Esophagus squamous epithelium (tissue), 5 donors: ENCODE results near the gene NDUFS2. TPM values are rescaled to one million over a fixed set of nuclear protein-coding genes. Genes with fewer than 3 reads are reported as not detected.
A peak's percentile ranks its signal among the peaks of the same experiment; 100 is the strongest.

Experiments
- DNase-seq: peaks from one replicate; lab custom pipeline; 2025; lab: John Stamatoyannopoulos, UW
- H3K27ac ChIP-seq, 4 donors: fragments of 200-600 bp; sonication (generic); one replicate each; pipeline ENCODE4 v1.5.1; 2016 to 2019; ENCODE audit warnings: mild to moderate bottlenecking in 1 of 4
- H3K27me3 ChIP-seq, 4 donors: fragments of 200-600 bp; sonication (generic); 1 replicate in 3 of 4; 2 replicates in 1 of 4; pipeline versions ENCODE4 v1.5.1 to v1.6.0; 2017 to 2021; ENCODE audit warnings: antibody characterized with exemption in 1 of 4
- H3K36me3 ChIP-seq, 3 donors: fragments of 200-600 bp; sonication (generic); one replicate each; pipeline ENCODE4 v1.5.1; 2016 to 2019
- H3K4me1 ChIP-seq, 3 donors: fragments of 200-600 bp; sonication (generic); one replicate each; pipeline ENCODE4 v1.5.1; 2017 to 2019
- H3K4me3 ChIP-seq, 4 donors: fragments of 200-600 bp; sonication (generic); 1 replicate in 3 of 4; 2 replicates in 1 of 4; pipeline ENCODE4 v1.5.1; 2016 to 2019; ENCODE audit warnings: mild to moderate bottlenecking in 2 of 4, moderate library complexity in 1 of 4
- H3K9me3 ChIP-seq, 3 donors: fragments of 200-600 bp; sonication (generic); one replicate each; pipeline ENCODE4 v1.5.1; 2016 to 2019
- POLR2A ChIP-seq, 4 donors: fragments of 450-650 bp; IDR thresholded peaks; one replicate each; pipeline ENCODE4 v1.6.1; 2017; ENCODE audit warnings: antibody characterized with exemption in 4 of 4, mild to moderate bottlenecking in 4 of 4, moderate library complexity in 3 of 4
- WGBS, 2 donors: methylation state at CpG; one replicate each; pipeline ENCODE4 v1.1.5; 2018; 5-methylcytosine and 5-hydroxymethylcytosine counted together
- intact Hi-C: fragments of 100-400 bp; cut with DNase I; formaldehyde crosslinking; loops from one replicate; pipeline ENCODE4 v1.15.0; 2022
- total RNA-seq, 4 donors: library from RNA; depleted of rRNA; stranded (reverse); fragments of >200 nt; gene quantifications; one replicate each; pipeline ENCODE4 v1.1.0, GENCODE V29; 2016
- TF ChIP-seq, protein P1 (sequence below), 6 experiments: fragments of 450-650 bp in 4 of 6; fragments of 200-600 bp in 2 of 6; sonication (generic) in 2 of 6; IDR thresholded peaks; one replicate each; pipeline ENCODE4 v1.5.1; 2016 to 2019; ENCODE audit warnings: antibody characterized with exemption in 6 of 6, mild to moderate bottlenecking in 4 of 6, moderate library complexity in 4 of 6
- donor health status: DM: yes; HTN: yes; CAD: no.

Gene NDUFS2
- total RNA-seq, 4 donors from 2014 or later = 77.7 to 140 (median 93.7) TPM

DNA sequence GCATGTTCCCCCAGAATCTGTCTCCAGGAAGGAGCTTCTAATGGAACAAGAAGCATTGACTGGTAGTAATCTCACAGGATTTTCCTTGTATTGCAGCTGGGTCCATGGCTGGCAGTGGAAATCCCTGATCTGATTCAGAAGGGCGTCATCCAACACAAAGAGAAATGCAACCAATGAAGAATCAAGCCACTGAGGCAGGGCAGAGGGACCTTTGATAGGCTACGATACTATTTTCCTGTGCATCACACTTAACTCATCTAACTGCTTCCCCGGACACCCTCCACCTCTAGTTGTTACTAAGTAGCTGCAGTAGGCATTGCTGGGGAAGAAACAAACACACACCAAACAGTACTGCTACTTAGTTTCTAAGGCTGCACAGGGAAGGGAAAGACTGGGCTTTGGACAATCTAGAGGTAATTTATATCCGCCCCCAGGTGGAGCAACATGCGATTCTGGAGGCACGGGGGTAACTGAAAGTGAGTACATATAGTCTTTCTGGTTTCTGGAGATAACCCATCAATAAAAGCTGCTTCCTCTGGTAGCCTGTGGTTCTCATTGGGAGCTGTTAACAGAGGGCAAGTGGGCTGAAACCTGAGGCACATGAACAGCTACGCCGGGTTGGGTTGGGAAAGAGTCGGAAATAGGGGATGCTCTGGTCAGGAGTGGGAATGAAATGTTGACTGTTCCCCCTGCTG lies 43.7 kb upstream of the NDUFS2 start:
- intact Hi-C loops = no loop called here
- no peak for DNase-seq
- peaks cover 0 to 50% (median 8%) of the 10 kb centered on the region in 3 donors for H3K36me3 ChIP-seq
- TF ChIP-seq POLR2A (IDR thresholded peaks at IDR 0.05) = no peak
- TF ChIP-seq, protein P1, sequence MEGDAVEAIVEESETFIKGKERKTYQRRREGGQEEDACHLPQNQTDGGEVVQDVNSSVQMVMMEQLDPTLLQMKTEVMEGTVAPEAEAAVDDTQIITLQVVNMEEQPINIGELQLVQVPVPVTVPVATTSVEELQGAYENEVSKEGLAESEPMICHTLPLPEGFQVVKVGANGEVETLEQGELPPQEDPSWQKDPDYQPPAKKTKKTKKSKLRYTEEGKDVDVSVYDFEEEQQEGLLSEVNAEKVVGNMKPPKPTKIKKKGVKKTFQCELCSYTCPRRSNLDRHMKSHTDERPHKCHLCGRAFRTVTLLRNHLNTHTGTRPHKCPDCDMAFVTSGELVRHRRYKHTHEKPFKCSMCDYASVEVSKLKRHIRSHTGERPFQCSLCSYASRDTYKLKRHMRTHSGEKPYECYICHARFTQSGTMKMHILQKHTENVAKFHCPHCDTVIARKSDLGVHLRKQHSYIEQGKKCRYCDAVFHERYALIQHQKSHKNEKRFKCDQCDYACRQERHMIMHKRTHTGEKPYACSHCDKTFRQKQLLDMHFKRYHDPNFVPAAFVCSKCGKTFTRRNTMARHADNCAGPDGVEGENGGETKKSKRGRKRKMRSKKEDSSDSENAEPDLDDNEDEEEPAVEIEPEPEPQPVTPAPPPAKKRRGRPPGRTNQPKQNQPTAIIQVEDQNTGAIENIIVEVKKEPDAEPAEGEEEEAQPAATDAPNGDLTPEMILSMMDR (IDR thresholded peaks at IDR 0.05) = no peak
- no peaks in the 10 kb centered on the region for H3K27me3 ChIP-seq
- H3K4me1 ChIP-seq = peaks cover 17 to 64% (median 30%) of the 10 kb centered on the region in 3 donors
- H3K27ac ChIP-seq = peak overlapping the region; percentile 87 to 96 (median 94)
- H3K9me3 ChIP-seq = no peaks in the 10 kb centered on the region
- 29 to 44% methylated on average over 9 of the region's 9 CpGs for WGBS, 2 donors
- H3K4me3 ChIP-seq = peak overlapping the region; percentile 77 to 99 (median 84)

DNA sequence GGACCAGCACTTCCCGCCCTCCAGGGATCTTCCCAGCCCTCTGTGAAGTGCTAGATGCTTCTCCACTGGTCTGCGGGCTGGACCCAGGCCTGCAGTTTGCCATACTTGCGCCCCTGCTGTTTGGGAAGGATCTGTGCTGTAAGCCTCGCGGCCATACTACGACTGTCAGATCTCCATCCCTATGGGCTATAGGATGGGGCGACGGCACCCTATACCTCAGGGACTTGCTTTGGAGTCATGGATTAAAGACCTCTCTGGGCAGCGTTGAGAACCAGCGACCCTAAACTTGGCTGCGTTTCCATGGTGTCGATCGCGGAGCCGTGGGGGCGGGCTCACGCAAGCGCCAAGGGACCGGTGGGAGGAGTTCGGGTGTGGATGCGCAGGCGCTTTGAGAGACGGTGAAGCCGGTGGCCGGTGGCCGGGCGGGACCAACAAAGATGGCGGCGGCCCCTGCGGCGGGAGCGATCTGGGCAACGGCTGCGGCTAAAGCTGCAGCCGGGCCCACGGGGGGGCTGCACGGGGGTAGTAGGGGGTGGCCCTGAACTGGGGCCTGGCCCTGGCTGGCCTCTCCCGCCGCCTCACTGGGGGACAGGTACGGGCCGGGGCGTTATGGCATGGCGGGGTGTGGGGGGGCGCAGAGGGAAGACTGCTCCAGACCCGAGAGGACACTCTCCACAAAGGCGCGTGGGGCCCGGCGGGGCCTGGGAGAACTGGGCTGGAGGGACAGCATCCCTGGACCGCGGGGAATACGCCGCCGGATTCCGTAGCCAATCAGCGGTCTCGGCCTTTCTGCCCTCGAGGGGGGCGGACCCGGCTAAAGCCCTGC lies 42.9 kb upstream of the NDUFS2 start, which contains the start of gene USP21:
USP21 (plus strand) TSS at position 414 of the 826 bp plus-strand sequence. CDS start 1,141 bp downstream, outside the sequence.
- Histone ChIP-seq H3K36me3 (peaks cover 0 to 58% (median 8%) of the 10 kb centered on the region in 3 donors), H3K9me3 (no peaks in the 10 kb centered on the region), H3K4me3 (peak within 1 kb of the TSS; percentile 77 to 99 (median 84)), H3K27ac (peak within 1 kb of the TSS; percentile 87 to 96 (median 94)), H3K27me3 (no peaks in the 10 kb centered on the region), H3K4me1 (peaks cover 17 to 63% (median 30%) of the 10 kb centered on the region in 3 donors)
- WGBS, 2 donors = 0 to 1% methylated on average over 1 to 32 of the region's 60 CpGs
- DNase-seq = peak; percentile 44
- intact Hi-C loops = no loop called here
- TF ChIP-seq, protein P1 (IDR thresholded peaks at IDR 0.05) = peak in 4 of 6 experiments; percentile 17 to 43 (median 30)
- peak in 1 of 4 donors; percentile 68 for TF ChIP-seq POLR2A (IDR thresholded peaks at IDR 0.05)

DNA sequence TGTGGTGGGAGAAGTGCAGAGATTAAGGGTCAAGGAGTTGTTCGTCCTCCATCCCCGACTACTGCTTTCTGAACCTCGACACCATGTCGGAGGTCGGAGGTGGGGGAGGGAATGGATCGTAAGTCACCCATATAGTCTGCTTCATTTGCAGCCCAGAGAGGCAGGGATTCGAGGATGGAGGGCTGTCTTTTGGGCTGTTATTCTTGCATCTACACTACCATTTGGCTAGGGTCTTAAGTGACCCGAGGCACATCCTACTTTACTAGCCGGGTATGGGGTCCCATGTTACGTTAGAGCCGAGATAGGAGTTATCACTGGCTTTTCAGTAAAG lies 42.3 kb upstream of the NDUFS2 start:
- no peak for TF ChIP-seq POLR2A (IDR thresholded peaks at IDR 0.05)
- TF ChIP-seq, protein P1 (IDR thresholded peaks at IDR 0.05) = no peak
- no peaks in the 10 kb centered on the region for H3K9me3 ChIP-seq
- 14% methylated on average over 7 of the region's 11 CpGs for WGBS, 2 donors
- intact Hi-C loops = no loop called here
- peaks cover 0 to 64% (median 8%) of the 10 kb centered on the region in 3 donors for H3K36me3 ChIP-seq
- no peak for DNase-seq
- H3K4me3 ChIP-seq = peak overlapping the region; percentile 77 to 99 (median 84)
- H3K27me3 ChIP-seq = no peaks in the 10 kb centered on the region
- peaks cover 13 to 59% (median 26%) of the 10 kb centered on the region in 3 donors for H3K4me1 ChIP-seq
- H3K27ac ChIP-seq = peak overlapping the region; percentile 87 to 96 (median 94)

DNA sequence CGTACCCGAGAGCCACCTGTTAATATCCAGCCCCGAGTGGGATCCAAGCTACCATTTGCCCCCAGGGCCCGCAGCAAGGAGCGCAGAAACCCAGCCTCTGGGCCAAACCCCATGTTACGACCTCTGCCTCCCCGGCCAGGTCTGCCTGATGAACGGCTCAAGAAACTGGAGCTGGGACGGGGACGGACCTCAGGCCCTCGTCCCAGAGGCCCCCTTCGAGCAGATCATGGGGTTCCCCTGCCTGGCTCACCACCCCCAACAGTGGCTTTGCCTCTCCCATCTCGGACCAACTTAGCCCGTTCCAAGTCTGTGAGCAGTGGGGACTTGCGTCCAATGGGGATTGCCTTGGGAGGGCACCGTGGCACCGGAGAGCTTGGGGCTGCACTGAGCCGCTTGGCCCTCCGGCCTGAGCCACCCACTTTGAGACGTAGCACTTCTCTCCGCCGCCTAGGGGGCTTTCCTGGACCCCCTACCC lies 41.5 kb upstream of the NDUFS2 start:
- Histone ChIP-seq H3K27me3 (no peaks in the 10 kb centered on the region), H3K4me3 (peak overlapping the region in 2 of 4 donors; percentile 80 to 89), H3K9me3 (no peaks in the 10 kb centered on the region), H3K27ac (no peak overlapping the region), H3K36me3 (peaks cover 0 to 67% (median 8%) of the 10 kb centered on the region in 3 donors), H3K4me1 (peaks cover 19 to 59% (median 33%) of the 10 kb centered on the region in 3 donors)
- no peak for TF ChIP-seq POLR2A (IDR thresholded peaks at IDR 0.05)
- TF ChIP-seq, protein P1 (IDR thresholded peaks at IDR 0.05) = no peak
- intact Hi-C loops = no loop called here
- no peak for DNase-seq
- 92 to 93% methylated on average over 14 to 18 of the region's 22 CpGs for WGBS, 2 donors
